ENCODE measurements around the gene CRY2. TPM values are rescaled to one million over a fixed set of nuclear protein-coding genes. Genes with fewer than 3 reads are reported as not detected.
"Not testable (repeated sequence)": the region's sequence is repeated elsewhere in the genome, so short reads cannot be mapped to it uniquely, and the experiment has no call there.

CRY2 gene
- total RNA-seq, 2 experiments from 2014 or later, result 22.5 to 23.3 TPM

- Mint-ChIP-seq H3K27me3 (peaks cover 3% of the 10 kb centered on the region), H3K27ac (no peak overlapping the region), H3K4me3 (no peak overlapping the region), H3K4me1 (no peaks in the 10 kb centered on the region), H3K9me3 (ENCODE audit: low read depth) (no peaks in the 10 kb centered on the region), H3K36me3 (no peaks in the 10 kb centered on the region)
- CTCF ChIA-PET, result no interaction called here
- no peak for DNase-seq
- ATAC-seq, result no peak
Measured at GRCh38 chr11:45892856-45893255, 45.6 kb downstream of the CRY2 start.

GRCh38 chr11:45894555-45895247, 47.4 kb downstream of the CRY2 start:
- no peak for ATAC-seq
- CTCF ChIA-PET, result no interaction called here
- DNase-seq, result no peak
- H3K4me3 Mint-ChIP-seq, result no peak overlapping the region
- H3K27me3 Mint-ChIP-seq, result peaks cover 12% of the 10 kb centered on the region
- no peak overlapping the region for H3K27ac Mint-ChIP-seq
- no peaks in the 10 kb centered on the region for H3K4me1 Mint-ChIP-seq
- no peaks in the 10 kb centered on the region for H3K36me3 Mint-ChIP-seq
- no peaks in the 10 kb centered on the region for H3K9me3 Mint-ChIP-seq (ENCODE audit: low read depth)

GRCh38 chr11:45895553-45896259, 48.4 kb downstream of the CRY2 start:
- H3K9me3 Mint-ChIP-seq (ENCODE audit: low read depth), result no peaks in the 10 kb centered on the region
- H3K36me3 Mint-ChIP-seq, result no peaks in the 10 kb centered on the region
- H3K27ac Mint-ChIP-seq, result no peak overlapping the region
- no peak overlapping the region for H3K4me3 Mint-ChIP-seq
- peaks cover 3% of the 10 kb centered on the region for H3K4me1 Mint-ChIP-seq
- CTCF ChIA-PET, result no interaction called here
- peaks cover 16% of the 10 kb centered on the region for H3K27me3 Mint-ChIP-seq
- no peak for ATAC-seq
- DNase-seq, result no peak

DNA sequence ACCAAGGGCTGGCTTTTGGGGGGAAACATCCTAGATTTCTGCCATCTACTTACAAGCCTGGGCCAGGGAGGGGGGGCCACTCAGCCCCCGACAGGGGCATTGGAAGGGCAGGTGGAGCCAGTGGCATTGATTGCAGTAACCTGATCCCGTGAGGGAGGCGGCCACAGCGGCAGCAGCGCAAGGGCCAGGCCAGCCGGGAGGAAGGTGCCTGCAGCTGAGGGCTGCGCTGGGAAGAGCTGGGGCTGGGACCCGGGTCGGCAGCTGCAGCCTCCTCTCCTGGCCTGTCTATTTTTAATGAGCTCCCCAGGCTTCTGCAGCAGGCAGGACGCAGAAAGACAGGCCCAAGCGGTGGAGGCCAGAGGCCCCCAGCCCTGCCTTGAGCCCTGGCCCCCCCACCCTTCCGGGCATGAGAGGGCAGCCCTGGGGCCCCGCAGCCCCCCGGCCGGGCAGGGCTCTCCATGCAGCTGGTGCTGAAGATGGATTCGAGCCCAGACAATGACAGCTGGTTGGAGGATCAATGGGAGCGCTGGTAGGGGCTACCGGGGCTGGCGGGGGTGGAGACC, 49.2 kb downstream of the CRY2 start:
- Mint-ChIP-seq H3K4me3 (no peak overlapping the region), H3K4me1 (peaks cover 3% of the 10 kb centered on the region), H3K36me3 (no peaks in the 10 kb centered on the region), H3K9me3 (ENCODE audit: low read depth) (no peaks in the 10 kb centered on the region), H3K27me3 (peaks cover 24% of the 10 kb centered on the region), H3K27ac (no peak overlapping the region)
- no peak for DNase-seq
- CTCF ChIA-PET, result no interaction called here
- ATAC-seq, result no peak

GRCh38 chr11:45897556-45897955, 50.3 kb downstream of the CRY2 start:
- CTCF ChIA-PET, result interaction anchor here (1.0 to 1.5 kb wide), 2 partner anchors 24 to 126 kb away, joined by 3 to 4 read pairs; no protein-coding TSS in a partner anchor
- H3K9me3 Mint-ChIP-seq (ENCODE audit: low read depth), result no peaks in the 10 kb centered on the region
- H3K27me3 Mint-ChIP-seq, result peaks cover 26% of the 10 kb centered on the region
- H3K4me3 Mint-ChIP-seq, result no peak overlapping the region
- H3K27ac Mint-ChIP-seq, result no peak overlapping the region
- H3K36me3 Mint-ChIP-seq, result no peaks in the 10 kb centered on the region
- no peak for ATAC-seq
- peaks cover 3% of the 10 kb centered on the region for H3K4me1 Mint-ChIP-seq
- DNase-seq, result no peak

GRCh38 chr11:45899086-45899447, 51.8 kb downstream of the CRY2 start:
- ATAC-seq (no peak), DNase-seq (no peak)
- Mint-ChIP-seq H3K4me3 (no peak overlapping the region), H3K9me3 (ENCODE audit: low read depth) (no peaks in the 10 kb centered on the region), H3K36me3 (no peaks in the 10 kb centered on the region), H3K27me3 (peaks cover 26% of the 10 kb centered on the region), H3K27ac (no peak overlapping the region), H3K4me1 (peaks cover 3% of the 10 kb centered on the region)
- CTCF ChIA-PET, result interaction anchor here (0.7 to 1.5 kb wide), 3 partner anchors 25 to 127 kb away, joined by 3 to 6 read pairs (median 4); no protein-coding TSS in a partner anchor

- Mint-ChIP-seq H3K9me3 (ENCODE audit: low read depth) (no peaks in the 10 kb centered on the region), H3K4me3 (peak overlapping the region; percentile 18), H3K27ac (no peak overlapping the region), H3K4me1 (peaks cover 3% of the 10 kb centered on the region), H3K27me3 (peaks cover 26% of the 10 kb centered on the region), H3K36me3 (no peaks in the 10 kb centered on the region)
- CTCF ChIA-PET, result interaction anchor here (1.4 kb wide), 1 partner anchor 128 kb away, joined by 6 read pairs; no protein-coding TSS in a partner anchor
- DNase-seq (peak; percentile 82), ATAC-seq (peak; percentile 84)
Measured at GRCh38 chr11:45899448-45900174, 52.3 kb downstream of the CRY2 start.

DNA sequence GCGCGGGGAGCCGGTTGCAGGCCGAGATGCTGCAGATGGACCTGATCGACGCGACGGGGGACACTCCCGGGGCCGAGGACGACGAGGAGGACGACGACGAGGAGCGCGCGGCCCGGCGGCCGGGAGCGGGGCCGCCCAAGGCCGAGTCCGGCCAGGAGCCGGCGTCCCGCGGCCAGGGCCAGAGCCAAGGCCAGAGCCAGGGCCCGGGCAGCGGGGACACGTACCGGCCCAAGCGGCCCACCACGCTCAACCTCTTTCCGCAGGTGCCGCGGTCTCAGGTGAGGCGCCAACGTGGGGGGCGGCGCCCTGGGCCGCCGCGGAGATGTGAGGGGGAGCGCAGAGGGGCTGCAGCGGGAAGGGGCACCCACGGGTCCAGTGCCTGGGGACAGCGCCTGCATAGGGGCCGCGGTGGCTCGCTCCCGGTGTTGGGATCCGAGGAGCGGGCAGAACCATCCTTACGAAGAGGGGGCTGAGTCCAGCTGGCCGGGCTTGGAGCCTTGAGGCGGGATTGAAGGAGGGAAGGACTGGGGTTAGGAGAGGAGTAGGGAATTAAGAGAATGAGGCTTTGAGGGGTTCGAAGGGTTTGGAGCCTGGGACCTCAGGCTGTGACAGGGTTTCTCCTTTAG, 53.0 kb downstream of the CRY2 start:
- not testable (repeated sequence) for H3K4me1 Mint-ChIP-seq; ATAC-seq; DNase-seq; H3K9me3 Mint-ChIP-seq (ENCODE audit: low read depth); H3K36me3 Mint-ChIP-seq; H3K27ac Mint-ChIP-seq
- peaks cover 26% of the 10 kb centered on the region for H3K27me3 Mint-ChIP-seq
- CTCF ChIA-PET, result interaction anchor here (1.3 kb wide), 1 partner anchor 27 kb away, joined by 3 read pairs; no protein-coding TSS in a partner anchor
- peak overlapping the region; percentile 52 for H3K4me3 Mint-ChIP-seq

DNA sequence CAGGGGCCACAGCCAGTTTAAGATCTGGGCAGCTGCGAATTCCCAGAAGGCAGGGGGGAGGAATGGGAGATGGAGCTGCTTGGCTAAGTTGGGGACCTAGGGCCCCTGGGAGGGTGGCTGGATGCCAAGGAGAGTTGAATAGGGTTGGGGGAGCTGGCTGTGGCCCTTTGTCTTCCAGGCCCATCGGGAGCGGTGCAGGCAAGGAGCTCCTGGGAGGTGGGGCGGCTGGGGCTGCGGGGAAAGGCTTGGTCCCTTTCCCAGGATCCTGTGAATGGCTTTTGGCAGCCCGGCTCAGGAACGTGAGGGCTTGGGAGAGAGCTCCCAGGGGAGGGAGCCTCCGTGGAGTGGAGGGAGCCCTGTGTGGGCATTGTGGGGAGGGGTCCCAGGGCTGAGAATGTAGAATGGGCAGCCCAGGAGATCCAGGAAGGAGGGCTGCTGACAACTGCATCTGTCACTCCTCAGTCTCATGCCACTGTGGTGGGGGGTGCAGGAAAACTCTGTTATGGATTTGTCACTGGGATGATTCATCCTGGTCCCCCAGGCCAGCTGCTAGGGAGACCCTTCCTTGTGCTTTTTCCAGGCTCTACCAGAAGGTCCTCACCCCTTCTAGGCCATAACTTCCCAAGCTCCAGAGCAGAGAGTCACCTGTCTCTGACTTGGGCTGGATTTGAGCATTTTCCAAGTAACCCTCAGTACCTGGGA, 53.8 kb downstream of the CRY2 start:
- no peaks in the 10 kb centered on the region for H3K9me3 Mint-ChIP-seq (ENCODE audit: low read depth)

GRCh38 chr11:45901626-45902025, 54.4 kb downstream of the CRY2 start:
- H3K9me3 Mint-ChIP-seq (ENCODE audit: low read depth), result no peaks in the 10 kb centered on the region
- CTCF ChIA-PET, result interaction anchor here (0.6 to 1.3 kb wide), 3 partner anchors 10 to 340 kb away, joined by 3 read pairs; no protein-coding TSS in a partner anchor
- ATAC-seq (no peak), DNase-seq (no peak)
- peaks cover 26% of the 10 kb centered on the region for H3K27me3 Mint-ChIP-seq
- H3K4me3 Mint-ChIP-seq, result no peak overlapping the region
- H3K36me3 Mint-ChIP-seq, result no peaks in the 10 kb centered on the region
- no peak overlapping the region for H3K27ac Mint-ChIP-seq
- H3K4me1 Mint-ChIP-seq, result peaks cover 3% of the 10 kb centered on the region

More for the DNA sequence above, 53.8 kb downstream of the CRY2 start:
- Mint-ChIP-seq H3K27ac (no peak overlapping the region), H3K4me3 (peak overlapping the region; percentile 52), H3K27me3 (peaks cover 26% of the 10 kb centered on the region), H3K36me3 (no peaks in the 10 kb centered on the region), H3K4me1 (peaks cover 3% of the 10 kb centered on the region)
- ATAC-seq (no peak), DNase-seq (no peak)
- CTCF ChIA-PET, result interaction anchor here (0.6 to 1.3 kb wide), 2 partner anchors 11 to 28 kb away, joined by 3 read pairs; no protein-coding TSS in a partner anchor

- Mint-ChIP-seq H3K36me3 (no peaks in the 10 kb centered on the region), H3K4me1 (peaks cover 5% of the 10 kb centered on the region), H3K9me3 (ENCODE audit: low read depth) (no peaks in the 10 kb centered on the region), H3K27me3 (peaks cover 24% of the 10 kb centered on the region), H3K4me3 (no peak overlapping the region), H3K27ac (no peak overlapping the region)
- CTCF ChIA-PET, result no interaction called here
- DNase-seq, result no peak
- no peak for ATAC-seq
Measured at GRCh38 chr11:45902452-45903380, 55.4 kb downstream of the CRY2 start.

Data from activated CD8-positive, alpha-beta memory T cell treated with anti-CD3 and anti-CD28 coated beads, Interleukin-2, amount 10 ng/mL, durations not matched to agents 7 days and 5 days (primary cell).